ENCODE data around the gene GPHN. TPM values are rescaled to one million over a fixed set of nuclear protein-coding genes. Genes with fewer than 3 reads are reported as not detected.
"Not testable (repeated sequence)": the region's sequence is repeated elsewhere in the genome, so short reads cannot be mapped to it uniquely, and the experiment has no call there.

GPHN gene
- total RNA-seq, 1 experiment from 2014 or later: 4.1 TPM

- no peaks in the 10 kb centered on the region for H4K20me1 ChIP-seq (ENCODE audit: insufficient read depth, low read depth, low read length)
- H3K9ac ChIP-seq (ENCODE audit: low read length): no peak overlapping the region
- H2AFZ ChIP-seq (ENCODE audit: low read length): no peak overlapping the region
- no peaks in the 10 kb centered on the region for H3K4me1 ChIP-seq (ENCODE audit: low read length)
- no peak overlapping the region for H3K27ac ChIP-seq (ENCODE audit: low read length)
- H3K9me3 ChIP-seq (ENCODE audit: low read length): no peaks in the 10 kb centered on the region
- H3K4me3 ChIP-seq (ENCODE audit: low read length): no peak overlapping the region
- no peaks in the 10 kb centered on the region for H3K27me3 ChIP-seq (ENCODE audit: low read length)
- DNase-seq: peak; percentile 78
- no peaks in the 10 kb centered on the region for H3K36me3 ChIP-seq (ENCODE audit: insufficient read depth, low read length)
- H3K79me2 ChIP-seq (ENCODE audit: low read length): no peaks in the 10 kb centered on the region
- no peaks in the 10 kb centered on the region for H3K9me2 ChIP-seq (replicated peaks; ENCODE audit: insufficient read depth, low read length)
- H3K4me2 ChIP-seq (ENCODE audit: low read depth, low read length, poor library complexity, severe bottlenecking): no peak overlapping the region
Measured at GRCh38 chr14:66495218-66496098, 12.5 kb upstream of the GPHN start.

GRCh38 chr14:66496188-66496807 is 11.6 kb upstream of the GPHN start:
- Histone ChIP-seq H3K79me2 (ENCODE audit: low read length) (no peaks in the 10 kb centered on the region), H3K9me3 (ENCODE audit: low read length) (no peaks in the 10 kb centered on the region), H3K4me2 (ENCODE audit: low read depth, low read length, poor library complexity, severe bottlenecking) (no peak overlapping the region), H3K4me3 (ENCODE audit: low read length) (no peak overlapping the region), H3K4me1 (ENCODE audit: low read length) (no peaks in the 10 kb centered on the region), H4K20me1 (ENCODE audit: insufficient read depth, low read depth, low read length) (no peaks in the 10 kb centered on the region), H3K9ac (ENCODE audit: low read length) (no peak overlapping the region), H3K27ac (ENCODE audit: low read length) (no peak overlapping the region), H3K9me2 (replicated peaks; ENCODE audit: insufficient read depth, low read length) (no peaks in the 10 kb centered on the region), H3K27me3 (ENCODE audit: low read length) (no peaks in the 10 kb centered on the region), H3K36me3 (ENCODE audit: insufficient read depth, low read length) (no peaks in the 10 kb centered on the region), H2AFZ (ENCODE audit: low read length) (0 out of 2 replicates have a peak overlapping the region, but pooled peaks have one; percentile 3)
- no peak for DNase-seq

GRCh38 chr14:66496911-66497310 is 11.0 kb upstream of the GPHN start:
- Histone ChIP-seq H2AFZ (ENCODE audit: low read length) (0 out of 2 replicates have a peak overlapping the region, but pooled peaks have one; percentile 3), H3K27me3 (ENCODE audit: low read length) (no peaks in the 10 kb centered on the region), H3K4me2 (ENCODE audit: low read depth, low read length, poor library complexity, severe bottlenecking) (no peak overlapping the region), H3K9me3 (ENCODE audit: low read length) (no peaks in the 10 kb centered on the region), H3K36me3 (ENCODE audit: insufficient read depth, low read length) (no peaks in the 10 kb centered on the region), H3K79me2 (ENCODE audit: low read length) (no peaks in the 10 kb centered on the region), H3K9me2 (replicated peaks; ENCODE audit: insufficient read depth, low read length) (no peaks in the 10 kb centered on the region), H3K4me1 (ENCODE audit: low read length) (no peaks in the 10 kb centered on the region), H4K20me1 (ENCODE audit: insufficient read depth, low read depth, low read length) (no peaks in the 10 kb centered on the region), H3K4me3 (ENCODE audit: low read length) (no peak overlapping the region), H3K27ac (ENCODE audit: low read length) (no peak overlapping the region), H3K9ac (ENCODE audit: low read length) (no peak overlapping the region)
- DNase-seq: no peak

GRCh38 chr14:66498311-66498710 is 9.6 kb upstream of the GPHN start:
- no peak overlapping the region for H3K4me2 ChIP-seq (ENCODE audit: low read depth, low read length, poor library complexity, severe bottlenecking)
- no peaks in the 10 kb centered on the region for H3K36me3 ChIP-seq (ENCODE audit: insufficient read depth, low read length)
- H3K27me3 ChIP-seq (ENCODE audit: low read length): no peaks in the 10 kb centered on the region
- H3K4me1 ChIP-seq (ENCODE audit: low read length): no peaks in the 10 kb centered on the region
- H2AFZ ChIP-seq (ENCODE audit: low read length): no peak overlapping the region
- H3K27ac ChIP-seq (ENCODE audit: low read length): no peak overlapping the region
- DNase-seq: no peak
- H3K9me3 ChIP-seq (ENCODE audit: low read length): no peaks in the 10 kb centered on the region
- H3K9me2 ChIP-seq (replicated peaks; ENCODE audit: insufficient read depth, low read length): no peaks in the 10 kb centered on the region
- H3K79me2 ChIP-seq (ENCODE audit: low read length): no peaks in the 10 kb centered on the region
- H3K4me3 ChIP-seq (ENCODE audit: low read length): no peak overlapping the region
- no peak overlapping the region for H3K9ac ChIP-seq (ENCODE audit: low read length)
- no peaks in the 10 kb centered on the region for H4K20me1 ChIP-seq (ENCODE audit: insufficient read depth, low read depth, low read length)

GRCh38 chr14:66501592-66501991 is 6.4 kb upstream of the GPHN start:
- no peaks in the 10 kb centered on the region for H3K4me1 ChIP-seq (ENCODE audit: low read length)
- no peaks in the 10 kb centered on the region for H3K9me2 ChIP-seq (replicated peaks; ENCODE audit: insufficient read depth, low read length)
- H2AFZ ChIP-seq (ENCODE audit: low read length): no peak overlapping the region
- no peak for DNase-seq
- H3K9ac ChIP-seq (ENCODE audit: low read length): no peak overlapping the region
- no peaks in the 10 kb centered on the region for H3K79me2 ChIP-seq (ENCODE audit: low read length)
- no peak overlapping the region for H3K27ac ChIP-seq (ENCODE audit: low read length)
- H3K4me2 ChIP-seq (ENCODE audit: low read depth, low read length, poor library complexity, severe bottlenecking): no peak overlapping the region
- no peaks in the 10 kb centered on the region for H3K27me3 ChIP-seq (ENCODE audit: low read length)
- no peak overlapping the region for H3K4me3 ChIP-seq (ENCODE audit: low read length)
- H3K9me3 ChIP-seq (ENCODE audit: low read length): no peaks in the 10 kb centered on the region
- H3K36me3 ChIP-seq (ENCODE audit: insufficient read depth, low read length): no peaks in the 10 kb centered on the region
- H4K20me1 ChIP-seq (ENCODE audit: insufficient read depth, low read depth, low read length): no peaks in the 10 kb centered on the region

GRCh38 chr14:66502836-66503235 is 5.1 kb upstream of the GPHN start:
- not testable (repeated sequence) for H3K27ac ChIP-seq (ENCODE audit: low read length); DNase-seq; H3K9me2 ChIP-seq (replicated peaks; ENCODE audit: insufficient read depth, low read length)

GRCh38 chr14:66503532-66503931 is 4.4 kb upstream of the GPHN start:
- no peak for DNase-seq
- Histone ChIP-seq H4K20me1 (ENCODE audit: insufficient read depth, low read depth, low read length) (no peaks in the 10 kb centered on the region), H2AFZ (ENCODE audit: low read length) (no peak overlapping the region), H3K4me3 (ENCODE audit: low read length) (no peak overlapping the region), H3K27me3 (ENCODE audit: low read length) (no peaks in the 10 kb centered on the region), H3K9me3 (ENCODE audit: low read length) (no peaks in the 10 kb centered on the region), H3K36me3 (ENCODE audit: insufficient read depth, low read length) (no peaks in the 10 kb centered on the region), H3K79me2 (ENCODE audit: low read length) (no peaks in the 10 kb centered on the region), H3K9ac (ENCODE audit: low read length) (no peak overlapping the region), H3K4me2 (ENCODE audit: low read depth, low read length, poor library complexity, severe bottlenecking) (no peak overlapping the region), H3K27ac (ENCODE audit: low read length) (no peak overlapping the region), H3K4me1 (ENCODE audit: low read length) (peaks cover 17% of the 10 kb centered on the region), H3K9me2 (replicated peaks; ENCODE audit: insufficient read depth, low read length) (no peaks in the 10 kb centered on the region)

More at GRCh38 chr14:66502836-66503235, 5.1 kb upstream of the GPHN start:
- H3K9ac ChIP-seq (ENCODE audit: low read length); H3K9me3 ChIP-seq (ENCODE audit: low read length); H3K36me3 ChIP-seq (ENCODE audit: insufficient read depth, low read length); H4K20me1 ChIP-seq (ENCODE audit: insufficient read depth, low read depth, low read length); H2AFZ ChIP-seq (ENCODE audit: low read length); H3K79me2 ChIP-seq (ENCODE audit: low read length); H3K27me3 ChIP-seq (ENCODE audit: low read length); H3K4me3 ChIP-seq (ENCODE audit: low read length); H3K4me2 ChIP-seq (ENCODE audit: low read depth, low read length, poor library complexity, severe bottlenecking): not testable (repeated sequence)
- H3K4me1 ChIP-seq (ENCODE audit: low read length): peaks cover 10% of the 10 kb centered on the region

GRCh38 chr14:66507181-66507721 is 696 bp upstream of the GPHN start:
- H3K9me2 ChIP-seq (replicated peaks; ENCODE audit: insufficient read depth, low read length): no peaks in the 10 kb centered on the region
- H3K79me2 ChIP-seq (ENCODE audit: low read length): no peaks in the 10 kb centered on the region
- H4K20me1 ChIP-seq (ENCODE audit: insufficient read depth, low read depth, low read length): peaks cover 13% of the 10 kb centered on the region
- no peaks in the 10 kb centered on the region for H3K9me3 ChIP-seq (ENCODE audit: low read length)
- H3K27me3 ChIP-seq (ENCODE audit: low read length): no peaks in the 10 kb centered on the region
- no peaks in the 10 kb centered on the region for H3K36me3 ChIP-seq (ENCODE audit: insufficient read depth, low read length)
- peak overlapping the region; percentile 72 for H3K9ac ChIP-seq (ENCODE audit: low read length)
- H3K4me1 ChIP-seq (ENCODE audit: low read length): peaks cover 27% of the 10 kb centered on the region
- peak overlapping the region; percentile 74 for H3K4me3 ChIP-seq (ENCODE audit: low read length)
- H2AFZ ChIP-seq (ENCODE audit: low read length): peak overlapping the region; percentile 99
- no peak overlapping the region for H3K27ac ChIP-seq (ENCODE audit: low read length)
- H3K4me2 ChIP-seq (ENCODE audit: low read depth, low read length, poor library complexity, severe bottlenecking): peak overlapping the region; percentile 77
- DNase-seq: no peak
